Neutrophil (primary cell): ENCODE results near the gene NOX4.
"Not testable (repeated sequence)": the region's sequence is repeated elsewhere in the genome, so short reads cannot be mapped to it uniquely, and the experiment has no call there.

Experiments
- H3K27ac ChIP-seq: fragments of 200-600 bp; sonication (generic); 2 replicates; pipeline ENCODE4 v1.5.1; 2016; ENCODE audit warnings: mild to moderate bottlenecking, moderate library complexity
- H3K27me3 ChIP-seq: fragments of 200-600 bp; sonication (generic); 2 replicates; pipeline ENCODE4 v1.6.0; 2016; ENCODE audit warnings: mild to moderate bottlenecking
- H3K36me3 ChIP-seq: fragments of 200-600 bp; sonication (generic); 2 replicates; pipeline ENCODE4 v1.5.1; 2017
- H3K4me1 ChIP-seq, 2 experiments: fragments of 200-600 bp in 1 of 2; sonication (generic) in 1 of 2; 1 replicate in 1 of 2; 2 replicates in 1 of 2; pipeline versions ENCODE4 v1.5.1 to v1.6.1; 2013 to 2016; ENCODE audit warnings: low read depth in 1 of 2, low read length in 1 of 2, mild to moderate bottlenecking in 1 of 2, moderate library complexity in 1 of 2; ENCODE audit not compliant: control insufficient read depth in 1 of 2, insufficient read depth in 1 of 2
- H3K4me3 ChIP-seq, 2 experiments: fragments of 200-600 bp in 1 of 2; sonication (generic) in 1 of 2; 1 replicate in 1 of 2; 2 replicates in 1 of 2; pipeline ENCODE4 v1.5.1; 2013 to 2016; ENCODE audit warnings: low read depth in 1 of 2, low read length in 1 of 2, mild to moderate bottlenecking in 1 of 2, moderate library complexity in 1 of 2
- H3K9me3 ChIP-seq: fragments of 200-600 bp; sonication (generic); 2 replicates; pipeline ENCODE4 v1.5.1; 2016
- TF ChIP-seq, protein P1 (sequence below): fragments of 200-600 bp; sonication (generic); IDR thresholded peaks from 2 replicates; pipeline ENCODE4 v1.5.1; 2016; ENCODE audit warnings: antibody characterized with exemption

NOX4 gene

DNA sequence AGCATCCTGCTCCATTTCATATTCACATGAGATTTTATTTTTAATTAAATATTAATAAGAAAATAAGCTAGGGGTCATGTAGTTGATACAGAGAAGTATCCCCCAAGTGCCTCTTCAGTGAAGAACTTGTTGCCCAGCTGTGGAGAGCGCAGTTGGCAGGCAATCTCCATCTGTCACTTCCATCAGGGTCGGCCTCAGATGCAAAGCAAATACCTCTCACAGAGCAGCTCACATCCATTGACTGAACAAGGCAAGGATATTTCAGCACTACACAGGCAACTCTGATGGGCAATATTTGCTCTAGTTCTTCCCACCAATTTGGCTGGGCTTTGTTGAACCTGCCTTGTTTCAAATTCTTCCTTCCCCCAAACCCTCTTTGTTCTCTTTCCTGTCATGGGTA, 129.4 kb downstream of the NOX4 start:
- no peaks in the 10 kb centered on the region for H3K4me1 ChIP-seq
- H3K36me3 ChIP-seq: no peaks in the 10 kb centered on the region
- no peak overlapping the region for H3K27ac ChIP-seq
- H3K27me3 ChIP-seq: no peaks in the 10 kb centered on the region
- TF ChIP-seq, protein P1, sequence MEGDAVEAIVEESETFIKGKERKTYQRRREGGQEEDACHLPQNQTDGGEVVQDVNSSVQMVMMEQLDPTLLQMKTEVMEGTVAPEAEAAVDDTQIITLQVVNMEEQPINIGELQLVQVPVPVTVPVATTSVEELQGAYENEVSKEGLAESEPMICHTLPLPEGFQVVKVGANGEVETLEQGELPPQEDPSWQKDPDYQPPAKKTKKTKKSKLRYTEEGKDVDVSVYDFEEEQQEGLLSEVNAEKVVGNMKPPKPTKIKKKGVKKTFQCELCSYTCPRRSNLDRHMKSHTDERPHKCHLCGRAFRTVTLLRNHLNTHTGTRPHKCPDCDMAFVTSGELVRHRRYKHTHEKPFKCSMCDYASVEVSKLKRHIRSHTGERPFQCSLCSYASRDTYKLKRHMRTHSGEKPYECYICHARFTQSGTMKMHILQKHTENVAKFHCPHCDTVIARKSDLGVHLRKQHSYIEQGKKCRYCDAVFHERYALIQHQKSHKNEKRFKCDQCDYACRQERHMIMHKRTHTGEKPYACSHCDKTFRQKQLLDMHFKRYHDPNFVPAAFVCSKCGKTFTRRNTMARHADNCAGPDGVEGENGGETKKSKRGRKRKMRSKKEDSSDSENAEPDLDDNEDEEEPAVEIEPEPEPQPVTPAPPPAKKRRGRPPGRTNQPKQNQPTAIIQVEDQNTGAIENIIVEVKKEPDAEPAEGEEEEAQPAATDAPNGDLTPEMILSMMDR: no peak
- H3K4me3 ChIP-seq: no peak overlapping the region
- H3K9me3 ChIP-seq: no peaks in the 10 kb centered on the region

- H3K27me3 ChIP-seq, H3K4me1 ChIP-seq, H3K4me3 ChIP-seq: not testable (repeated sequence)
These were observed 132.0 kb downstream of the NOX4 start for GRCh38 chr11:89359208-89359607.

GRCh38 chr11:89358761-89359160, 132.4 kb downstream of the NOX4 start:
- Histone ChIP-seq H3K36me3 (no peaks in the 10 kb centered on the region), H3K9me3 (no peaks in the 10 kb centered on the region), H3K4me3 (no peak overlapping the region), H3K27ac (no peak overlapping the region), H3K27me3 (no peaks in the 10 kb centered on the region), H3K4me1 (no peaks in the 10 kb centered on the region)
- TF ChIP-seq, protein P1: no peak

More at GRCh38 chr11:89359208-89359607, 132.0 kb downstream of the NOX4 start:
- not testable (repeated sequence) for H3K27ac ChIP-seq, H3K36me3 ChIP-seq, H3K9me3 ChIP-seq

GRCh38 chr11:89355646-89356045, 135.5 kb downstream of the NOX4 start:
- Histone ChIP-seq H3K27ac (no peak overlapping the region), H3K36me3 (no peaks in the 10 kb centered on the region), H3K27me3 (no peaks in the 10 kb centered on the region), H3K9me3 (no peaks in the 10 kb centered on the region), H3K4me3 (no peak overlapping the region), H3K4me1 (no peaks in the 10 kb centered on the region)
- TF ChIP-seq, protein P1: no peak

DNA sequence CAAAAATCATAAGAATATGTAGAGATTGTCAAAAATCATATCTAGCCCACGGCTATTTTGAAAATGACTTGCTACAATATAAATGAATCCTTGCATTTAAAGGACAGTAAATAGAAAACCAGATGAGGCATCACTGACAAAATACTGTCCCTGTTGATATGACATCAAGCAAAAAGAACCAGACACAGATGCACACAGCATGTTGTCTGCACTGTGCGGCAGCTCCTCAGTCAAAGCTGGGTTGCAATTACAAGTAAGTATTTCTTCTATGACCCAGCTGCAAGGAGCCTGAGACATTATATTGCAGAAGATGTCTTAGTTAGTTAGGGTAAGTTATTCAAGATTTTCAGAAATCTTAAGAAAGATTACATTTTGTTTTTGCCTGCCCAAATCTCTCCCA, 136.7 kb downstream of the NOX4 start:
- not testable (repeated sequence) for H3K4me3 ChIP-seq, H3K4me1 ChIP-seq, H3K36me3 ChIP-seq, H3K27ac ChIP-seq, H3K9me3 ChIP-seq, H3K27me3 ChIP-seq

DNA sequence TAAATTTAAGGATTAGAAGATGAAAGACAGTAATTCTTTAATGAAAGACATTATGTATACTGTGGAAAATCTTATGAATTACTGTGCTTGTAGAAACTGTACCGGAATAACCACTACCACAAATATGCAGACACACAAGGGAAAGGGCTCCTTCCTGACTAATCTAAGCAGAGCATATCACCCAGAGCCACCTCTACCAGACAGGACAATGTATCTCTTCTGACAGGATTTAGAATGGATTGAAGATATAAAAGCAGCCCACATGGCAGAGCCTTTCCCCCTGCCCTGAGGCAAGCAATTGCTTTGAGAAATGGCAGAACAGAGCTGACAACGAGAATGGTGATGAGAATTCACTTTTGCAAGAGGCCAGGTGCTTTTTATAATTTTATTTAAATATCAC, 144.1 kb downstream of the NOX4 start:
- no peak overlapping the region for H3K27ac ChIP-seq
- H3K4me1 ChIP-seq: no peaks in the 10 kb centered on the region
- no peaks in the 10 kb centered on the region for H3K27me3 ChIP-seq
- no peaks in the 10 kb centered on the region for H3K36me3 ChIP-seq
- TF ChIP-seq, protein P1: no peak
- H3K4me3 ChIP-seq: no peak overlapping the region
- no peaks in the 10 kb centered on the region for H3K9me3 ChIP-seq

DNA sequence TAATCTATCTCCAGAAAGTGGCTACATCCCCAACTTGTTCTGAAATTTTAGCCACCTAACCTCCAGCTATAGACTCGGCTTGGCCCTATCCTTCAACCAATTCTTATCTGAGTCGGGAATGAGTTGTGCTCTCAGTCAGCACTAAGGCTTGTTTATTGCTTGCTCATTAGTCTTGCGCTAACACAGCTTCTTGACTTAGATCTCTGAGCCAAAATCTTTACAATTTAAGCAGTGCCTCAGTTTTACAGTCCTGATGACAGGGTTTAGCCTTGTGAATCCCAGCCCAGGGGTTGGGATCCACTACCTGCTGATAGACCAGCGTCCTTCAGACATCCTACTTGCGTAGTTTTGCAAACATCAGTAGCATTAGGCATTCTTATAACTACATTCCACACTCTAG, 144.6 kb downstream of the NOX4 start:
- Histone ChIP-seq H3K36me3 (no peaks in the 10 kb centered on the region), H3K9me3 (no peaks in the 10 kb centered on the region), H3K27me3 (no peaks in the 10 kb centered on the region), H3K4me3 (no peak overlapping the region), H3K4me1 (no peaks in the 10 kb centered on the region), H3K27ac (no peak overlapping the region)
- TF ChIP-seq, protein P1: no peak

DNA sequence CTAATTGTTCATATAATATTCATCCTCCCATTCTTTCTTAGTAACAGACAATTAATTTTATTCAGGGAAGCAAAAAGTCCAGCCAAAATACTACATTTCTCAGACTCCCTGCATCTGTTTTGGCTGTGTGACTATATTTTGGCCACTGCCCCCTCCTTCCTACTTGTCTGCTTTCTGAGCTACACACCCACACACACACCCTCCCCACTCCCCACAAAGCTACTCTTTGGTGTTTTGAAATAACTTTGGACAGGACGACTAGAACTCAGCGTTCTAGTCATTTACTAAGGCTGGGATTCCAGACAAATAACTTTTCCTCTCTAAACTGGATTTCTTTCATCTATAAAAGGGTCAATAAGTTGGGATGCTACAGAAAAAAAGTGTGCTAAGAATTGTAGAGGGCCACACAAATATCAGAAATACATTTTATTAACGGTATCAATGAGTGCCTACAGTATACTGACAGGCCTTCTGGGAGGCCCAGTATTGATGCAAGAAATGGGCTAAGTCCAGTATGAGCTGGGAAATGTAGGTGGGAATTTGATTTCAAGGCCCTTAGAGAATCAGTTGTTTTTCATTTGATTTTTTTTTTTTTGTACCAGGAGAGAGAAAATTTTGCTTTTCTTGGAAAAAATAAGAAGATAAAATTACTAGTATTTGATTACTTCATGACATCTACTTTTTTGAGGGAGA, 148.1 kb downstream of the NOX4 start:
- not testable (repeated sequence) for H3K36me3 ChIP-seq, H3K4me1 ChIP-seq, H3K4me3 ChIP-seq, H3K27ac ChIP-seq, H3K9me3 ChIP-seq, H3K27me3 ChIP-seq

- H3K9me3 ChIP-seq, H3K27me3 ChIP-seq, H3K4me1 ChIP-seq, H3K36me3 ChIP-seq, H3K4me3 ChIP-seq, H3K27ac ChIP-seq: not testable (repeated sequence)
These were observed 150.7 kb downstream of the NOX4 start for GRCh38 chr11:89340450-89340849.
